ENCODE data around the gene SLC17A5.
A peak's percentile ranks its signal among the peaks of the same experiment; 100 is the strongest.
"Not testable (repeated sequence)": the region's sequence is repeated elsewhere in the genome, so short reads cannot be mapped to it uniquely, and the experiment has no call there.

SLC17A5 gene, protein sequence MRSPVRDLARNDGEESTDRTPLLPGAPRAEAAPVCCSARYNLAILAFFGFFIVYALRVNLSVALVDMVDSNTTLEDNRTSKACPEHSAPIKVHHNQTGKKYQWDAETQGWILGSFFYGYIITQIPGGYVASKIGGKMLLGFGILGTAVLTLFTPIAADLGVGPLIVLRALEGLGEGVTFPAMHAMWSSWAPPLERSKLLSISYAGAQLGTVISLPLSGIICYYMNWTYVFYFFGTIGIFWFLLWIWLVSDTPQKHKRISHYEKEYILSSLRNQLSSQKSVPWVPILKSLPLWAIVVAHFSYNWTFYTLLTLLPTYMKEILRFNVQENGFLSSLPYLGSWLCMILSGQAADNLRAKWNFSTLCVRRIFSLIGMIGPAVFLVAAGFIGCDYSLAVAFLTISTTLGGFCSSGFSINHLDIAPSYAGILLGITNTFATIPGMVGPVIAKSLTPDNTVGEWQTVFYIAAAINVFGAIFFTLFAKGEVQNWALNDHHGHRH

DNA sequence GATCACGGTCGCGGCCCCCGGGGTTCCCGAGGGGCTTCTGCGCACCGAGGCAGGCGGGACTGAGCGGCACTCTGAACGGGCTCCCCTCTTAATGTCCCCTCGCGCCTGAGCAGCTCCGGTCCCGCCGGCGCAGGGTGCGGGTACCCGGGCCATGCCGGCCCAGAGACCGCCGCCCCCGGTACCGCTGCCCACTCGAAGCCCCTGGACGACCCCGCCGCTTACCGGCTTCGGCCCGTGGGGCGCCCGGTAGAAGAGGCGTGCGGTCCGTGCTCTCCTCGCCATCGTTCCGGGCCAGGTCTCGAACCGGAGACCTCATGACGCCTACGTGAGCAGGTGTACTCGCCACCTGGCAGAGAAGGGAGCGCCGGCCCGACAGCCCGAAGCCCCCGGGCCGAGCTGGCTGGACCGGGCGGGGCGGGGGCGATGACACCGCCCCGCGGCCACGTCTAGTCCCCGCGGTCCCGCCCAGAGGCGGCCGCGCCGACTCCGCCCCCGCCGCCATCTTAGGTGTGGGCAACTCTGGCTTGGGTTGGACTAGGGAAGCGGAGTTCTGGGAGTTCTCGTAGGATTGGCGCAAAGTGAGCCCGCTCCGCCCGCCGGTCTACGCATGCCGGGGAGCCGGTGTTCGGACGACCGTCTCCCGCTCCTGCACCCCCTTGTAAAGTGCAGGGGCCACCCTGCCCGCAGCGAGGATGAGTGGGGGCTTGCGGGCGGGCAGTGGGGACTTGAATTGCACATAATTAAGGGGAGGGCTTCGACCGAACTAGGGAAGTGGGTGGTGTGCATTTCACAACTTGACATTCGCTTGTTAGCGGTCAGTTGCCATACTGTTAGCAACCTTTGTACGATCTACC lies at the start of gene SLC17A5:
SLC17A5 (minus strand) TSS at position 422 of the 854 bp plus-strand sequence; CDS start at position 316, 106 bp downstream.
- peak; percentile 76 for DNase-seq (ENCODE audit: low read depth)

DNA sequence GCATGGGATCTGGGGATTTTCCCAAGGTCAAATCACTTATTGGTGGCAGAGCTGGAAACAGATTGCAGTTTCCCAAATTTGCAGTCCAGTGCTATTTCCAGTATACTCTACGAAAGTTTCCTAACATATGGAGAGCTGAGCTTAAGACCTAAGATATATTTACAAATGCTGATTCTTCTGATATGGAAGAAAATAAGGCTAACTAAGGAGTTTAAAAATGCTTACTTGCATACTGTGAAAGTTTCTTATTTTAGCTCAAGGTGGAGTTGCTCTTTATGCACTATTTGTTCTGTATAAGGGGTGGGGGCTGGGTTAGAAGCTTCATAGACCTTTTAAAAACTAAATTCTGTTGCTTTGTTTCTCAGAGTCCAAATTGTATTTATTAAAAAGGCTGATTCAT lies 49.7 kb upstream of the SLC17A5 start:
- no peak for DNase-seq (ENCODE audit: low read depth)

DNA sequence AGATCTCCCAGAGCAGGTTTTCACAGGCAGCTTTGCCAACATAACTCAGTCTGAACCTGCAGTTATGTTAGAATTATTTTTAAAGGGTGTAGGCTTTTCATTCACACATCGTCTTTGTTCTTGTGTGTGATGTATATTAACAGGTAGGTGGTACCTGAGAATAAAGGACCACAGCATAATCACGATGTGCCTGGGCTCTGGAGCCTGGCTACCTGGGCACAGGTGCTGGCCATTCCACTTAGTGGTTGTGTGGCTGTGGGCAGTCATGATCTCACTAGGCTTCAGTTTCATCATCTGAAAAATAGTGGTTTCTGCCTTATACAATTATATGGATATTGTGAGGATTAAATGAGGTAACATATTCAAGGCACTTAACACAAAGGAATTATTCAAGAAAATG lies 48.7 kb upstream of the SLC17A5 start:
- no peak for DNase-seq (ENCODE audit: low read depth)

DNA sequence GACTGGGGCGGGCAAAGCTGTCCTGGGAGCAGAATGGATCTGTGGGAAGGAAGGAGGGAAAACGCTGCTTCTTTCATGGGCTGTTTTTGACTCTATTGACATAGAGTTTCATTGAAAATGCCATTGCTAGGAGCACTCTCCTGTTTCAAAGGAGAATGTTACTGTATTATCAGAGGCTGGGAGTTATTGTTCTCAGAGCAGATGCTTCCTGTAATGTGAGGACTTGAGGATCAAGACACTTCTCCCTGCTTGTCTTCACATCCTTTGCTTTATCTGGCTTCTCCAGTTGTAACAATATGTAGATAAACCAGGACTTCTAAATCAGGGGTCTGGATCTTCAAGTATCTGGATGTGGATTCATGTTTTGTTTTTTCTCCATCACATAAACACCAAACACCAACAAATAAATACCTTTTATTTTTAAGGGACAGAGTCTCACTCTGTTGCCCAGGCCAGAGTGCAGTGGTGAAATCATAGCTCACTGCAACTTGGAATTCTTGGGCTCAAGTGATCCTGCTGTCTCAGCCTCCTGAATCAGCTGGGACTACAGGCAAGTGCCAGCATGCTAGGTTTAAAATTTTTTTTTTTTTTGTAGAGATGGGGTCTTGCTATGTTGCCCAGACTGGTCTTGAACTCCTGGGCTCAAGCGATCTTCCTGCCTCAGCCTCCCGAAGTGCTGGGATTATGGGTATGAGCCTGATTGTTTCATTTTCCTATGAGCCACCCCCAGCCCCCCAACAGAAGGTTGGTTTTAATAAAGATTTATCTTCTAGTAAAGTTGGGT lies 46.1 kb upstream of the SLC17A5 start:
- no peak for DNase-seq (ENCODE audit: low read depth)

DNA sequence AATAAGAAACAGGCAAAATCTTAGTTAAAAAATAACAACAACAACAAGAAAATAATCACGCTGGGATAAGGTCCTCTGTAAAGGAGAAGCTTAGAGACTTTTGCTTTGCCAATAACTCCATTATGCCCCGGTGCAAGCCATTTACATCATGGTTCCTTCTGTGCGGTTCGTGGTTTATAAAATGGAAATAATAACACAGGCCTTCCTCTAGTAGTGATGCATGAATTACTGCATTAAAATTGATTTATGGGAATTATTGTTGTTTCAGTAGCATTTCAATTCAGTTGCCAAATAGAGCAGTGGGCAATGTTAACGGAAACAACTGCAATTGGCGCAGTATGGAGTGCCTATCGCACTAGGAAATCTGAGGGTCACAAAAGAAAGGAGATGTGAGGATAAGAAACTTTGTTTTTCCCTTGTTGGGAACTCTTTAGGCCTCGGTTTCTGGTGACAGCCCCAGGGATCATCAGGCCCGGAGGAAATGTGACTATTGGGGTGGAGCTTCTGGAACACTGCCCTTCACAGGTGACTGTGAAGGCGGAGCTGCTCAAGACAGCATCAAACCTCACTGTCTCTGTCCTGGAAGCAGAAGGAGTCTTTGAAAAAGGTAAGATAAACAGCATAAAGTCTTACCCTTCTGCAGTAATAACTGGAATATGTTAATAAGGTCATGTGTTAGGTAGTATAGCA lies 43.3 kb upstream of the SLC17A5 start:
- DNase-seq (ENCODE audit: low read depth), result no peak

DNA sequence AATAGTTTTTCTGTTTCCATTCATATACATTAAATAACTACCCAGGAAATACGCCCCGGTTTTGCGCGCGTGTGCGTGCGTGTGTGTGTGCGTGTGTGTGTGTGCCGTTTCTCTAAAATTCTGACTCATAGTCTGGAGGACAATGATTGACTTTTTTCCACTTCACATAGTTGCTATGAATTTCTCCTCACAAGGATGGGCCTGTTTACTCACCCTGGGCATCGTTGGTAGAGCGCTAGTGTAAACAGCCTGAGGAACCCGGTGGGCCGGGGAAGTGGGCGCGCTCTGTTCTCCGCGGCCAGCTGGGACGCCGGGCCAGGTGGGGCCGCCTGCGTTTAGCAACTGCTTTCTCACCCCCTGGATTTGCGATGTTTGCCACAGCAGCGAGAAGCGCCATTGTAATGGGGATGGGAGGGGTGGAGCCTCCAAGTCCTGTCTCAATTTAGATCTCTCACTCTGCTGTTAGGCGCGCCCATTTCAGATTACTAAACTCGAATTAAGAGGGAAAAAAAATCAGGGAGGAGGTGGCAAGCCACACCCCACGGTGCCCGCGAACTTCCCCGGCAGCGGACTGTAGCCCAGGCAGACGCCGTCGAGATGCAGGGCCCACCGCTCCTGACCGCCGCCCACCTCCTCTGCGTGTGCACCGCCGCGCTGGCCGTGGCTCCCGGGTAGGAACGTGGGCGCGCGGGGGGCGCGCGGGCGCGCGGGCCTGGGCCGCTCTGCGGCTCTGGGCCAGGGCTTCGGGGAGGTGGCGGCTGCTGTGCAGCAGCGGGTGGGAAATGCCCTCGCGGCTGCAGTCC lies 42.0 kb upstream of the SLC17A5 start, which contains the start of gene CD109:
CD109 (plus strand) TSS at position 585 of the 803 bp plus-strand sequence; CDS start at position 598, 13 bp downstream.
- peak; percentile 11 for DNase-seq (ENCODE audit: low read depth)

DNA sequence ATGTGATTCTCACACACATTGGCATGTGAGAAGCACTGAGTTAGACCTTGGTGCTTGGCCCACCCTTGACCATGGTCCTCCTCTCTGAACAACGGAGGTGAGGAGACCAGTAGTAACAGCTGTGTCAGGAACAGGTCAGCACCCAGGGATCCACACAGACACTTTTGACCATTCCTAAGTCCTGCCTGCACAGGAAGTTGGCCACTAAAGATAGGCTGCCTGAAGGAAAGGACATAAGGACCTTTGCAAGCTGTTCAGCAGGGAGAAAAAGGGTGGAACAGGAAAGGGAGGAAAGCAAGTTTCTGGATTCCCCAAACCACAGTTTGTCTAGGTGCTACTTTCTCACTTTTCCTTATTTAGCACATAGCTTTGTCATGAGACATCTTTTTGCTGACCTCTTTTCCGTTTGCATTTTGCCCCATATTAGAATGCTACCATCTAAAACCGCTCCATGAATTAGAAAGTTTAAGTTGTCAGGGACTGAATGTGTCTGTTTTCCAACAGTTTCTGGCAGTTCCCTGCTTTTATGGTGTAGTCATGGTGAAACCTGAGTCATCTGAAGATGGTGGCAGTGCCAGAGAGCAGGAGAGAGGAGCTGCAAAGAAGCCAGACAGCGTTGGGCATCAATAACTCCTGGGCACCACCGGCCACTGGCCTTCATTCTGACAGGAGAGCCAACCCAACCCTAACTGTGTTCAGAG lies 41.1 kb upstream of the SLC17A5 start:
- DNase-seq (ENCODE audit: low read depth), result no peak

DNA sequence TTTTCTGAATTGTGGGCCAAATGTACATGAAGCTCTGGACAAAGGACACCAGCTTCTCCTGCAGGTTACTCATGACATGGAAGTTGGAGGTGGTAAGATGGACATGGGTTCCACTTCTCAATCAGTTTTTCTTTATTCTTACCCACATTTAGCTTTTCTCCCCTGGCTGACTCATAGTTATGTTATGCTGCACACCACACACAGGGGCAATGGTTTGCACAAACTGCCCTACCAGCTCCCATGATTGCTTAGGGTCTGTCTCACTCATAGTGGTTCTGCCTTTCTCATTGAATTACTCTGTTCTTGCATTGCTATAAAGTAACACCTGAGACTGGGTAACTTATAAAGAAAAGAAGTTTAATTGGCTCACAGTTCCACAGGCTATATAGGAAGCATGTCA lies 37.7 kb upstream of the SLC17A5 start:
- DNase-seq (ENCODE audit: low read depth), result no peak

DNA sequence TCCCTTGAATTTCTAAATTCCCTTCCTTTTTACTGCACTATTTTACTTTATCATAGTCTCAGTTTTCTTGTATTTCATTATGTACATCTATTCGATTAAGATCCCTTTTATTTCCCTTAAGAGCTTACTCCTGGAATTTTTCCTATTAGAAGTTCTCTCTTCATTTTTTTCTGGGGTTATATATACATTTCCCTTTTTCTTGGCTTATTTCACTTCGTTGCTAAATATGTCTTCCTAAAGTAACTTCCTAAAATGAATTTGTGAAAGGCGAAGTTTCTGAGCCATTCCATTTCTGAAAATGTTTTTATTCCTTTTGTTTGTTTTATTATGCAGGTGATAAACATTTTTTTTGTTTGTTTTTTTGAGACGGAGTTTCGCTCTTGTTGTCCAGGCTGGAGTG lies 36.3 kb upstream of the SLC17A5 start:
- DNase-seq (ENCODE audit: low read depth), result no peak

DNA sequence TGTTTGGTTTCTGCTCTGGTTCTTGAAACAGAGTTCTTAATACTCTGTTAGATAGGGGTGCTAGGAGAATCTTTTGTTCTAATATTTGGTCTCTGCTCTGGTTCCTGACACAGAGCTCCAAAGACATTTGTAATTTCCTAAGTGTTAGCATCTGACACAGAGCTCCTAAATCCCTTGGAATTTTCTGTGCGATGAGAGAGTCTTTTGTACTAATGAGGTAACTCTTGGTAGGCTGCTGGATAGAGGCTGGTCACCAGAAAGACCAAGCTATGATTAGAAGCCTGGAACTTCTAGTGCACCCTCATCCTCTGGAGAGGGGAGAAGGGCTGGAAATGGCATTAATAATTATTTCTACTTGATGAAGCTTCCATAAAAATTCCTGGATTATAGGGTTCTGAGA lies 34.6 kb upstream of the SLC17A5 start:
- DNase-seq (ENCODE audit: low read depth), result no peak

DNA sequence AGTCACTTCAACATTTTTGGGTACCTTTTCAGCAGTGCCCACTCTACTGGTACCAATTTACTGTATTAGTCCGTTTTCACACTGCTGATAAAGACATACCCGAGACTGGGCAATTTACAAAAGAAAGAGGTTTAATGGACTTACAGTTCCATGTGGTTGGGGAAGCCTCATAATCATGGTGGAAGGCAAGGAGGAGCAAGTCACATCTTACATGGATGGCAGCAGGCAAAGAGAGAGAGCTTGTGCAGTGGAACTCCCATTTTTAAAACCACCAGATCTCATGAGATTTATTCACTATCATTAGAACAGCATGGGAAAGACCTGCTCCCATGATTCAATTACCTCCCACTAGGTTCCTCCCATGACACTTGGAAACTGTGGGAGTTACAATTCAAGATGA lies 29.8 kb upstream of the SLC17A5 start:
- not testable (repeated sequence) for DNase-seq (ENCODE audit: low read depth)

DNA sequence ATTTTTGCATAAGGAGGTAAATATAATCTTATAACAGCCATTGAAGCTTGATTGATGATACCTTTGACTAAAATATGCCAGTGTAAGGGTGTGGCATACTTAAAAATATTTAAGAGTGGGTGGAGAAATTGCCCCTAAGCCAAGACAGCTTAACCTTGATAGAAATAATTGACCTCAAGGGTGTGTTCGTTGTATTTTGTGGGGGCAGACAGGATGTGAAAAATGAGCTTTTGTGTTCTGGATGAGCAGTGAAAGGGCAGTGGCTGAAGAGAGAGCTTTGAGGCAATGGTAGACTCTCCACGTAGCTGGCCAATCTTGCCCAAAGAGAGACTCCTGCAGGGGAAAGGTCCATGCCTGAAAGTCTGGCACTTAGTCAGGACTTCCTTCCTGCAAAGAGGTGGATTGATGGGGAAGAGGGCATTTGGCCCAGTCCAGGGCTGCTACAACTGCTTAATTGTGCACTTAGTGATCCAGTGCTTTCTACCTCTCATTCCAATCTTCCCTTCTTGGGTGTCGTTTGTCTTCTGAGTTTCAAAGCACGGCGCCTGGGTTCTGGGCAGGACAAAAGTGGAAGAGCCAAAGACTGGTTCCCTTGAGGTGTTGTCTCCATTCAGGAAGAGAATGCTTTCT lies 26.6 kb upstream of the SLC17A5 start:
- DNase-seq (ENCODE audit: low read depth), result no peak

DNA sequence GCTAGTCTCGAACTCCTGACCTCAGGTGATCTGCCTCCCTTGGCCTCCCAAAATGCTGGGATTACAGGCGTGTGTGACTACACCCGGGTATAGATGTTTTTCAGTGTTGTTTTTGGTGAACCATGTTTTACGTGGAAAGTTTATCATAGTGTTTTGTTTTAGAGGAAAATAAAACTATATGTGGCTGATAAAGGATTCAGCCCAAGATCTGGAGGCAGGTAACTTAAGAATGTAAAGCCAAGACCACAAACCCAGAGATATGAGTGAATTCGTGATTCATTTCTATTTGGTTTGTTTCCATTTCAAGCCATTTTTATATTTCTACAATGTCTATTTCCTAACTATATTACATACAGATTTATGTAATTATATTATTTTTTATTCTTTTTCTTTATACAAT lies 26.1 kb upstream of the SLC17A5 start:
- DNase-seq (ENCODE audit: low read depth), result not testable (repeated sequence)

DNA sequence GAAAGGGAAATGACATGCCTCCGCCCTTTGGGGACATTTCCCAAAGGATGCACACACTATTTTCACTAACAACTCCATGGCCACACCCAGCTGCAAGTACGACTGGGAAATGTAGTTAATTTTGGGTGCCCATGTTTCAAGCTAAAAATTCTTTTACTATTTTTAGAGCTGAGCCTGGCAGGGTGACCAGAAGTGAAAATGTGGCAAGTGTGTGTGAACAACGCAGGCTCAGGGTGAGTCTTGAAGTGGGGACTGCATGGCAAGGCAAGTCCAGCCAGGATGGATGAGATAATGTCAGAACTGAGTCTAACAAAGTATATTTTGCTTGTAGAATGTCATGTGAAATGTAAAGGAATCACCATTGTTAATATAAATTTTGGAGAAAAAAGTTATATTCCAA lies 25.2 kb upstream of the SLC17A5 start:
- no peak for DNase-seq (ENCODE audit: low read depth)

DNA sequence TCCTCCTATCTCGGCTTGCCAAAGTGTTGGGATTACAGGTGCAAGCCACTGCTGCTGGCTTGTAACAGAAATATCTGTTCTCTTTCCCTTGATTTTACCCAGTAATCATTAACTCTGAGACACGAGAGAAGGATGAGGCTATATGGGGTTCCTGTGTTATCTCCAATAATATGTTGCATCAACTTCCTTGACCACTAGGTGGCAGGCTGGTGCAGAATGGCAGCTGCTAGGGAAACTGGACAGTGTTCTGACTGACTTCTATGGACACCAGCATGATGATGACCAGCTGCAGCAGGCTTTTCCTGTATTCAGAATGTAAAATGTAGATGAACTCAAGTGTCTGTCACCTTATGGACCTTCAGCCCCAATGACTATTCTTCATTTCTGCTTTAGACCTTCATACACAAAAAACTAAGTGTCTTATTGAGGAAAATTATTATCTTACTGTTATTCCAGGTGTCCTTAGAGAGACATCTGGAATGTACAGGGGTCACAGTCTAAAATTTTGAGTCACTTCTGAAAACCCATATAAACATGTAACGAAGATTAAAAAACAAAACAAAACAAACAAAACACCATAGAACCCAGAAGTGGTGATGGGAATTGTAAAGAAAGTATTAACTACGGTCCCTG lies 21.8 kb upstream of the SLC17A5 start:
- DNase-seq (ENCODE audit: low read depth), result peak; percentile 46

DNA sequence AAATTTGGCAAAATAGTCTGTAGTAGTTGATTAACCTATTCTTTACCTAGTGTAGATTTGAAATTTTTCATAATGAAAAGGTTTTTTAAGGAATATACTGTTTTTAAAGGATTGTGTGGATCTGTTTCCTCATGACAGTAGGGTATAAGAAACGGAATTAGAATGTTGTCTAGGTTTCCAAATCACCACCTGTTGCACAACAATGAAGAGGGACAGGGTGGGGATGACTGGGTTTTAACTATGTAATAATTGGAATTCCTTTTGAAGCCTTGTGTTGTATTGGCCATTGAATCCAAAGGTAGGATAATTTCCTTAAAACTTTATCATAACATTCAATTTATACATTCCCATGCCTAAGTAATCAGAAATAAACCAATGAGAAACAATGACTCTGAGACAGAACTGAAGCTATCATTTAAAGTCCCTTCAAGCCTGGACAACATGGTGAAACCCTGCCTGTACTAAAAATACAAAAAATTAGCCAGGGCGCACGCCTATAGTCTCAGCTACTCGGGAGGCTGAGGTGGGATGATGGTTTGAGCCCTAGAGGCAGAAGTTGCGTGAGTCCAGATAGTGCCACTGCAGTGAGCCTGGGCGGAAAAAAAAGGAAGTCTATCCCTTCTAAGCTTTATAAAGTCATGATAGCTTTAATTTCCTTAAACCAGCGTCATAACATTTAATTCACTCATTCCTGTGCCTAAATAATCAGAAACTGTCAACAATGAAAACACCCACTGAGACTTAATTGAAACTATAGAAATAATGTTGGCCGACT lies 18.3 kb upstream of the SLC17A5 start:
- DNase-seq (ENCODE audit: low read depth), result no peak

DNA sequence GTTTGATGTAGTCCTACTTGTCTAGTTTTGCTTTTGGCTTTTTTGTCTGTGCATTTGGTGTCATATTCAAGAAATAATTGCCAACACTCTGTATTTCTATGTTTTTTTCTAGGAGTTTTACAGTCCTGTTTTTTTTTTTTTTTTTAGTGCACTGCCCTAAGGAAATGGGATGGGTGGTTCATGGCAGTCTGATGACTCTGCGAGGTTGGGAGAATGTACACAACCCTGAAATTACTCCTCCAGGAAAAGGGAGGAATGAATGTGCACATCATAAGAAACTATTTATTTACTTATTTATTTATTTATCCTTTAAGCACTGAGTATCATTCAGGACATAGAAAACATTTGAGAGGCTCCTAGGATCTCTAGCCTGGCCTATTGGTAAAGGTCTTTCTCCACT lies 15.2 kb upstream of the SLC17A5 start:
- no peak for DNase-seq (ENCODE audit: low read depth)

DNA sequence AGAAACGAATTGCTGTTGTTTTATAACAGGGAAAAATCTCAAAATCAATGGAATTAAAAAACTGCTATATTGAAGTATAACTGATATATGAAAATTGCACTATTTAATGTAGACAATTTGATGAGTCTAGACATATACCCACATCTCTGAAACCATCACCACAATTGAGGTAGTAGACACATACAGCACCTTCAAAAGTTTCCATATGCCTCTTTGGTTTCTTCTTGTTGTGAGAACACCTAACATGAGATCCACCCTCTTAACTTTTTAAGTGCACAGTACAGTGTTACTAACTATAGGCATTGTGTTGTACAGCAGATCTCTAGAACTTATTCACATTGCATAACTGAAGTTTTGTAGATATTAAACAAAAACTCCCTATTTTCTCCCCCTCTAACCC lies 14.0 kb upstream of the SLC17A5 start:
- no peak for DNase-seq (ENCODE audit: low read depth)

All from stimulated activated CD8-positive, alpha-beta memory T cell treated with anti-CD3 and anti-CD28 coated beads, Interleukin-15, amount 100 ng/mL, for 1 hour (primary cell).